Measurements from ENCODE around the gene XPO4. TPM values are rescaled to one million over a fixed set of nuclear protein-coding genes. Genes with fewer than 3 reads are reported as not detected.

The XPO4 gene
- total and polyA plus RNA-seq, 2 of the 13 experiments (the other 11 are each of a cell fraction or from before 2014, with no cell fraction given) = 8.4 to 24.8 TPM

DNA sequence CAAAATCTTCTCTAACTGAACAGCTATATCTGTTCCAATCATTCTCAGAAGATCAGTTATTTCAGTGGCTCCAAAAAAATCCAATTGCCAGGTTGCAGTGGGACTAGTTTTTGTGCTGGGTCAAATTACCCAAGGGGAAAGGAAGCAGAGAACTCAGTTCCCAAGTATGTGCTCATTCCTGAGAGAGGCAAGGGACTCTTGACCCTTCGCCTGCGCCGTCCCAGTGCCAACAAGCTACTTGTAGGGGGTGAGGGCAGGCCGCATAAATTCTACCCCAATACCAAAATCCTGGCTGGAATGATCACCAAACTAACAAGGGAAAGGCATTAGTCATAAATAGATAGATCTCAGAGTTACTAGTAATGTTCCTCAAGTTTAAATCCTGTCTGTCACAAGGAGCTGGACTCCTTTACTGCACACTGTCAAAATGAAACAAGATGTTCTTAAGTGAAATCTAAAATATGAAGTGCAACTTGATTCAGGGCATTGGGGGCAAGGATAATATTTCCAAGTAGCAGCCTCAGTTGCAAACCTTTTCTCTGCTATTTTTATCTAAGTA is 50.6 kb downstream of the XPO4 start:
- CTCF ChIA-PET (ENCODE audit: low intra/inter-chr PET ratio, low total read pairs) = no interaction called here
- no peak overlapping the region for H3K4me3 ChIP-seq (replicated peaks in 1 of 3; ENCODE audit: insufficient read depth in 1 of 3, low read depth in 2 of 3, low read length in 3 of 3)
- no peak overlapping the region for H3K4me2 ChIP-seq (ENCODE audit: low read depth, low read length)
- ATAC-seq (no peak), FAIRE-seq (no peak), DNase-seq (ENCODE audit: low spot score) (no peak)
- intact Hi-C loops (cut with micrococcal nuclease; ENCODE audit: unreplicated experiment) (no loop called here), in situ Hi-C loops (cut with HindIII; ENCODE audit: extremely low pct_ligation_motif_present, low pct_unique_long_range_greater_than_20kb) (no loop called here)
- no peaks in the 10 kb centered on the region for H3K9me3 ChIP-seq (ENCODE audit: low read length)
- POLR2A ChIA-PET = no interaction called here
- H4K20me1 ChIP-seq (ENCODE audit: insufficient read depth, low read length) = peaks cover 3% of the 10 kb centered on the region; the same call in 1 of the 2 replicates
- no peak overlapping the region for H2AFZ ChIP-seq (ENCODE audit: low read length)
- H3K27me3 ChIP-seq (ENCODE audit: control insufficient read depth in 1 of 2, insufficient read depth in 2 of 2, low read length in 2 of 2) = no peaks in the 10 kb centered on the region
- no peak overlapping the region for H3K27ac ChIP-seq (ENCODE audit: extremely low read length, insufficient read depth, low read length)
- peaks cover 6% of the 10 kb centered on the region for H3K4me1 ChIP-seq (ENCODE audit: insufficient read depth, low read length)
- WGBS (ENCODE audit: low lambda C conversion rate) = 100% methylated on average over 4 of the region's 4 CpGs
- H3K79me2 ChIP-seq (ENCODE audit: insufficient read depth, low read length) = peaks cover 4% of the 10 kb centered on the region
- no peak overlapping the region for H3K9ac ChIP-seq (ENCODE audit: insufficient read depth, low read depth, low read length)
- peaks cover 4 to 23% of the 10 kb centered on the region in 2 experiments; a peak in 4 of 5 replicates for H3K36me3 ChIP-seq (replicated peaks in 1 of 2; ENCODE audit: control insufficient read depth in 1 of 2, insufficient read depth in 2 of 2, low read length in 2 of 2)
- BruUV-seq (replicated peaks) = no TSS peak
- TF ChIP-seq TEF (CRISPR knock-in tag; IDR thresholded peaks at IDR 0.05) (no peak), TEAD2 (CRISPR knock-in tag; IDR thresholded peaks at IDR 0.05) (no peak), DMAP1 (CRISPR knock-in tag; IDR thresholded peaks at IDR 0.05) (no peak), ZBTB43 (CRISPR knock-in tag; conservative IDR thresholded peaks at IDR 0.05) (no peak), ZNF609 (CRISPR knock-in tag; IDR thresholded peaks at IDR 0.05; ENCODE audit: borderline replicate concordance) (no peak), HDAC6 (IDR thresholded peaks at IDR 0.05; ENCODE audit: low read depth, low read length) (no peak), XRCC5 (optimal IDR thresholded peaks at IDR 0.05; ENCODE audit: low read length) (no peak), AGO1 (IDR thresholded peaks at IDR 0.05; ENCODE audit: low read depth, low read length, poor library complexity, severe bottlenecking) (no peak)

Measured in HepG2 (cell line).